ENCODE measurements around the gene KLHDC7B.

KLHDC7B gene

DNA sequence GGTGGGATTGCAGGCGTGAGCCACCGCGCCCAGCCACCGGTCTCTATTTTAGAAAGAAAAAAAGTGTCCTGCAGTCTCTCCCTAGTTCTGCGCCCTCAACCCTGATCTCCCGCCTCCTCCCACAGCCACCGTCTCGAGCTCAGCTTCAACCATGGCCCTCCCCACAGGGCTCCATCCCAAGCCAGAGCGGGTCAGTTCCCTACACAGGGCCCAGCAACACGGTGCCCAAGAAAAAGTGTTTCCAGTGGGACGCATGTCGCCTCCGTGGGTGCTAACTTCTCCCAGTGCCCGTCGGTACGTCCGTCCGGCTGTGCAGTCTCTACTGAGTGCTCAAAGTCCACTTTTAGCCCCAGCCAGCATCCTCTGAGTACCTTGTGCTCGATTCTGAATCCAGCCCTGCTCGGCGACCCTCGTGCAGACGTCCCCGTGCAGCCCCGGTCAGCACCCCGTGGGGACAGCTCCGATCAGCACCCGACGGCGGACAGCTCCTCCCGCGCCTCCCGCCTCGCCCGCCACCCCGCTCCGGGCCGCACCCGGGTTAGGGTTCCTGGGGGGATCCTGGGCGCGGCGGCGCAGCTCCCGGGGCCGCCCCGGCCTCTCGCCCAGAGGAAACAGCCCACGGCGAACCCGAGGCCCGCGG is 54.2 kb downstream of the KLHDC7B start:
- DNase-seq = peak; percentile 30

DNA sequence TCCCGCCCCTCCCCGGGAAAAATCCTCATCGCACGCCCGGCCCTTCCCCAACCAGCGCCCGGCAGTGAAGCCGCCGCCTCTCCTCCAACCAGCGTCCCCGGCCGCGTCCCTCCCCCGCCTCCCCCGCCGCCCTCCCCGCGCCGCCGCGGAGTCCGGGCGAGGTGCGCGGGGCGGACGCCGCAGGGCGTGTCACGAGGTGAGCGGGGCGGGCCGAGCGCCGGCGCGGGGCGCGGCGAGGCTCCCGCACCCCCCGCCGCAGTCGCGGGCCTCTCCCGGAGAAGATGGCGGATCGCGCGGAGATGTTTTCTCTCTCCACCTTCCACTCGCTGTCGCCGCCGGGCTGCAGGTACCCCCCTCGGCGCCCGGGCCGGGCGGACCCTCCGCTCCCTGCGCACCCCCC is 54.8 kb downstream of the KLHDC7B start, which contains the start of gene MAPK8IP2:
Gene MAPK8IP2, plus strand, starts transcription at position 256 of the 400 bp plus-strand sequence. Its CDS starts 26 bp downstream, at position 282.
- no peak for DNase-seq
